Kidney capillary endothelial cell (primary cell): ENCODE results near the gene SIAE.
A peak's percentile ranks its signal among the peaks of the same experiment; 100 is the strongest.
"Not testable (repeated sequence)": the region's sequence is repeated elsewhere in the genome, so short reads cannot be mapped to it uniquely, and the experiment has no call there.

ENCODE experiments used
- DNase-seq: peaks from one replicate; pipeline ENCODE4 v3.0.0-alpha.2; 2018; ENCODE audit warnings: low spot score

SIAE gene

DNA sequence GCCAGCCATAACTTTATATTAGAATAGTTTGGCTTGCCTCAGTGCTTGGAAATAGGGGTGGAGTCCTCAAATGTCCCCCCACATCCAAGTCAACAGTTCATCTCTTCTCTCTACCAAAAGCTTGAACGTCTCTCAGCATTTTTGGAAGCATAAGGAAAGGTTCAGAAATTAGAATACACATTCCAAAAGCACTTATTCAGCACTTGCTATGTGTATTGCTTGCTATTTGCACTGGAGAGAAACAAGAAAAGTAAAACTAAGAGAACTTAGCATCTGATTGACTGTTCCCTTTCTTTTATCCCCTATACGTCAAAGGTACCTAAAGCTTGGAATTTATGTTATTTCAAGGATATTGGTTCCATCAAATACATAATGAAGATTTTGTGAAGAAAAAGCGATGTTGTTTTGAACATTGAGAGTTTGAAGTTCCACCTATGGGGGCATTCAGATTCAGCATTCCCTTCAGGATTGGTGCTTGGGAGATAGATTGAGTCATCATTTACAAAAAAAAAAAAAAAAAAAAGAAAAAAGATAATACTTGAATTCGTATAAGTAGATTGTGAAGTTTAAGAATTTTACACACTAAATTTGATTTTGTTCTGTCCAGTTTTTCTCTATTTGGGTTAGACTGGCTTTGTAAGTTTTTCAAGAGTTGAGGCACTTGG lies 49.5 kb downstream of the SIAE start:
- DNase-seq, result no peak

DNA sequence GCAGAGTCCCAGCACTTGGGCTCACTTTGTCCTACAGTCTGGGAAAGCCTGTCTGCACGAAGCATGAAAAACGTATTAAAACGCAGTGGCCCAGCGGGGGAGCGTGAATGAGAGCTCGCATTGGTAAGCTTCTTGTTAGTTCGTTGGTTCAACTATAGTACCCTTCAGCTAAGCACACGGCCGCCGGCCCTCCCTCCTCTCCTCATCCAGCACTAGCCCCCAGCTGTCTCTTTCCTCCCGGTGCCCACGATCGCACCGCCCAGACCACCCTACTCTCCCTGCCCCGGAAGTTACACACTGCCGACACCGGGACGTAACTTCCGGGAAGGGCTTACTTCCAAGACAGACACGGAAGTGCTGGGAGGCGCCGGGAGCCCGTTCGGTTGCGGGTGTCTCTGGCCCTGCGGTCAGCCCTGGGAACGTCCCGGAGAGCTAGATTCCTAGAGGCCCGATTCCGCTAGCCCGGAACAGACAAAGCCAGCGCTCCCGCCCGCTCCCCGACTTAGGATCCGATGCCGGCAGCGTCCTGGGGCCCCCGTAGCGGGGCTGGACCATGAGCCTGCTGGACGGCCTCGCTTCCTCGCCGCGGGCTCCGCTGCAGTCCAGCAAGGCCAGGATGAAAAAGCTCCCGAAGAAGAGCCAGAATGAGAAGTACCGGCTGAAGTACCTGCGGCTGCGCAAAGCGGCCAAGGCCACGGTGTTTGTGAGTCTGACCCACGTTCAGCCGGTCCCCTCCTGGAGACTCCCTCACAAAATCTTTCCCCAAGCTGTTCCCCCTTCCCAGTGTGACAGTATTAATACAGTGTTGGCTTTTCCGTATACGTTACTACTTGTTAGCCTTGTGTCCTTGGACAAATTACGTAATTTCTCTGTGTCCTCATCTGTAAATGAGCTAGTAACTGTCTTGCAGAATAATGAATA lies 50.7 kb downstream of the SIAE start, which contains the start of gene TBRG1:
Gene TBRG1 (plus strand): TSS at position 334 of the 921 bp plus-strand sequence. CDS start 220 bp downstream, at position 554.
- peak; percentile 86 for DNase-seq

DNA sequence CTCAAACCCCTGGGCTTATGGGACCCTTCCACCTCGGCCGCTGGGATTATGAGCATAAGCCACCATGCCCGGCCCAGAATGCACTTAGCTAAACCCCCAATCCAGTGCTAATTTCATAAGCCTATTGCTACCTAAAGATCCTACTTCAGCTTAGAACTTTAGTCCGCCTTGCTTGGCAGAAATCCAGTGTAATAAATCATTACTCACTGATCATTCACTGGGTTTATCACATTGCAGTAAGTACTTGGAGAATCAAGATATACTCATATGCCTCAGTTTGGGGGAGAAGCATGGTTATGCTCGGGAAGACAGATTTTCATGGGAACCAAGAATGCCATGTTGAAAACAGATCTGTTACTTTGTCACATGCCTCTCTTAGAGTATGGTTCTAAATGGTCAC lies 54.7 kb downstream of the SIAE start:
- DNase-seq, result no peak

DNA sequence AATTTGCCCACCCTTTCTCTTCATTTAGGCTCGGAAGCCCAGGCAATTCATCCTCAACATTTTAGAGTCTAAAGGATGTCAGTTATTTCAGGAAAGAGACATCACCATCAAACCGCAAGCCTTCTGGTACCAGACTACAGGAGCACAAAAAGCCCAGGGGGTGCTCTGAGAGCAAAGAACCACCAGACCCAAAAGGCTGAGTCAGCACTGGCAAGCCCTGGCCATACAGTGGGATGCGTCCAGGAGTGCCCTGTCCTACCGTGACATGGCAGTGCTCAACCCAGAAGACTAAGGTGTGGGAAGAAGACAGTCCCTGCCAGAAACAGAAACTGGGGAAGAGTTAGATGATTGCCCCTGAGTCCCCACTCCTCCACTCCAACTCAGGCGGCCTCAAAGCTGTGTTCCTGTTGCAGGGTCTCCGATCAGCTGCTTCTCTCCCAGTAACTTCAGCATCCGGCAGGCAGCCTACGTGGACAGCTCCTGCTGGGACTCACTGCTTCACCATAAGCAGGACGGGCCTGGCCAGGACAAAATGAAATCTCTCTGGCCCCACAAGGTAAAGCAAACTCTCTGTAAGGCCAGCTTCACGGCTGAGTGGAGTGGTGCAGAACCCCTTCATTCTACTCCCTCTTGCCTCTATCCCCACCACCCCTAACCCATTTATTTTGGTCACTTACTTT lies 60.8 kb downstream of the SIAE start:
- DNase-seq, result no peak

DNA sequence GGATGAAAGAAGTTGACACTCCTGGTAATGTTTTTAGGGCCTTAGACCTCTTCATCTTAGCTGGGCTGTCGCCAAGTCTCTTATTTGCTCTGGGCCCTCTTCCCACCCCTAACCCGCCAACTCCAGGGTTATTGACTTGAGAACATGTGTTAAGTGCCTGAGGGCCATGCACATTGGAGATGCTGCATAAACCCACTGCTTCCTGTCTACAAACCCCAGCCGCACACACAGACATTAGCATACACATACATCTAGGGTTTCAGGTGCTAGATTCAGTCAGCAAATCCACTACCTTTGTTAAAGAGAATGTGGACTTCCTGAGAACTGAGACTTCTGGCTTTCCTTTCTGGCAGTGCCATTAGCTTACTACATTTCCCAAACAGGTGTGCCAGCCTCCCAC lies 61.5 kb downstream of the SIAE start:
- no peak for DNase-seq

DNA sequence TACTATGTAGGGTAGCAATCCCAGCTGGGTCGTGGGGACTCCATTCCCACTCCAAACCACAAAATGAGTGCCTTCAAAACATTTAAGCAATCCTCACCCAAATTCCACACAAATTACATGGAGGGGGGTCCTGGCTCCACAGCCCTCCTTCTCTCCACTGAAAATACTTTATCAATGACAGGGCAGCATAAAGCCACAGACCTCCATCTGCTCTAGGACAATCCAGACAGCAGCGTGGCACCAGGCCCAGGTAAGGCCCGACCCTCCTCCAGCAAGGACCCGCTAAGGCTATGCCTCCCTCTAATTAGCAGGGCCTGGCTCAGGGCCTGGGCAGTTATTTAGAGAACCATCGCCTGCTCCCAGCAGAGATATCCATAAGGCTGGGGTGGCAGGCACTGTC lies 62.5 kb downstream of the SIAE start, which contains the start of gene PANX3:
Gene PANX3 (plus strand): TSS at position 365 of the 400 bp plus-strand sequence. CDS start 129 bp downstream, outside the sequence.
- no peak for DNase-seq

DNA sequence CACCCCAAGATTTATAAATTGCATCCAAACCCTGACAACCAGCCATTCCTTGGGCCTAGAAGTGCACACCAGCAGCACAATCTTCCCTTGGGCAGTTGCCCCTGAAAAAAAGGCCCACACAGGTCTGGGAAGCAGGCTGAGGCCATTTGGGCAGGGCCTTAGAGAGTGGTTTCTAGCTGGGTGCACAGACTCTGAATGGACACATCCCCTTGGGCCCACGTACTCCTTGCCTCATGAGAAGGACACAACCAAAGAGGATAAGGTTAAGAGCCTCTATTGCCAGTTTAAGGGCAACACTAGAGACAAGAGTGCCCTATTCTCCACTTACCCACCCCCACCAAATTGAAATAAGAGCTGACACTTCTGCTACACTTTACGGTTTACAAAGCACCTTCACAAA lies 63.2 kb downstream of the SIAE start:
- no peak for DNase-seq

DNA sequence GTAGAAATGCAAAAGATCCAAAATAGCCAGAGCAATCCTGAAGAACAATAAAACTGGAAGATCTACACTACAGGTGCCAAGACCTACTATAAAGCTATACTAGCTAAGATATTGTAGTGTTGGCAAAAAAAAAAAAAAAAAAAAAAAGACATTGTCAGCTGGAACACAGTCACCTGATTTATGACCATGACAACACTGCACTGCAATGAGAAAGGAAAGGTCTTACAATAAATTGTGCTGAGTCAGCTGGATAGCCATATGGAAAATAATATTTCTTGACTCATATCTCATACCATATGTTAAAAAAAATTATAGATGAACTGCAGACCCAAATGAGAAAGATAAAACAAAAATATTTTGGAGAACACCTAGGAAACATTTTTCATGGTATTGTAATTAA lies 65.4 kb downstream of the SIAE start:
- DNase-seq, result no peak

DNA sequence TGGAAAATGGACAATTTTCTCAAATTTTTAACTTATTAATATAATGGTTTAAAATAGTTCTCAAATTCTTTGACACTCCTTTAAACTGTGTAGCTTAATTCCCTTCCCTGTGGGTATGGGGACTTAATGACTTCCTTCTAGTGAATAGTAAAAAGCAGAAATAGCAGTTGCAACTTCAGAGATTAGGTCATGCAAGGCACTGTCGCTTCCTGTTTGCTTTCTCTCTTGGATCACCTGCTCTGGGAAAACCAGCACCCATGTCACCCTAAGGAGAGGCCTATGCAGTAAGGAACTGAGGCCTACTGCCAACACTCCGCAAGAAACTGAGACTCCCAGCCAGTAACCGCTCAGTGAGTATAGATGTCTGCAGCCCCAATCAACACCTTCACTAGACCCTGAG lies 67.8 kb downstream of the SIAE start:
- no peak for DNase-seq

DNA sequence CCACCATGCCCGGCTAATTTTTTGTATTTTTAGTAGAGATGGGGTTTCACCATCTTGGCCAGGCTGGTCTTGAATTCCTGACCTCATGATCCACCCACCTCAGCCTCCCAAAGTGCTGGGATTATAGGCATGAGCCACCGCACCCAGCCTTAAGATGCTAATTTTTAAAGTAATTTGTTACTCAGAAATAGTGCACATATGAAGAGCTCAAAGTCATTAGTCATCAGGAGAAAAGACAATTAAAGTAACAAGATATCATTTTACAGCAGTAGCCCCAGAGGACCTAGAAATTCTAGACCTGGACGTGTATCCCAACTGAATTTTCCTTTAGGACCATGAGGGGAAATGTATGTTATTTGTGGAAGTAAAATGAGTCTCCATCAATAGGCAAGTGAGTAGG lies 70.8 kb downstream of the SIAE start:
- DNase-seq, result not testable (repeated sequence)

DNA sequence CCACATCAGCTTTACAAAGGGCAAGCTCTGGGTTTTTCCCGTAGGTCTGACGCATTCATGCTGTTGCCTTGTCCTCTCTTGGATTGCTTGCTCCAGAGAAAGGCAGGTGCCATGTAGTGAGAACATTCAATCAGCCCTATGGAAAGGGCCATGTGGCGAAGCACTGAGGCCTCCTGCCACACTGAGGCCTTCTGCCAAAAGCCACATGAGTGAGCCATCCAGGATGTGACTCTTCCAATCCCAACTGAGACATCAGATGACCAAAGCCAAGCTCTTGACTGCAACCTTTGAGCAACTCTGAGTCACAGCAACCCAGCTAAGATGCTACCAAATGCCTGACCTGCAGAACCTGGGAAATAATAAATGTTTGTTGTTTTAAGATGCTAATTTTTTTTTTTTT lies 71.3 kb downstream of the SIAE start:
- peak; percentile 50 for DNase-seq

DNA sequence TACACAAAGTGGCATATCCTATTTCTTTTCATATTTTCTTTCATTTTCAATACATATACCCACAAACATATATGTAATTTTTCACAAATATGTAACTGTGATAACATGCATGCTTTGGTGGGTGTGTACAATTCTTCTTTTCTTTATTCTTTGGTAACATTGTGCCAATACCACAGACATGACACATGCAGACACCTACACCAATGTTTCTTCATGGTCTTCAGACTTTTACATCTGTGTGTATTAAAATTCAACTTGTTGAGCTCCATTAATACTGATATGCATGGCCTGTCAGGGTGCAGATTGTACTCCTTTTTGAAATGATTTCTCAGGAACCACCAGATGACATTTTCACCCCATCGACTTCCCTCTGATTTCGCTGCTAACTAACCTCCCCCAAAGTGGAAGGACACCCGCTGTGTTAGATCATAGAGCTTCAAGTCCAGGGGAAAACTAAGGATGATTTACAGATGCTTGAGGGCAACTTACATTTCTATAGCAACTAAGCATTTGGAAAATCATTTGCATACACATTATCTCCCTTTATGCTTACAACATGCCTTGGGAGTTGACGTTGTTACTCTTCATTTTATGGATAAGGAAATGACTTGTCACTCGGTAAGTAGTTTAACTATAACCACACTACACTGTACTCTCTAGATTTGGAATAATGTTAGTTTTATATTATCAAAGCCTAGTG lies 72.8 kb downstream of the SIAE start:
- DNase-seq, result no peak

DNA sequence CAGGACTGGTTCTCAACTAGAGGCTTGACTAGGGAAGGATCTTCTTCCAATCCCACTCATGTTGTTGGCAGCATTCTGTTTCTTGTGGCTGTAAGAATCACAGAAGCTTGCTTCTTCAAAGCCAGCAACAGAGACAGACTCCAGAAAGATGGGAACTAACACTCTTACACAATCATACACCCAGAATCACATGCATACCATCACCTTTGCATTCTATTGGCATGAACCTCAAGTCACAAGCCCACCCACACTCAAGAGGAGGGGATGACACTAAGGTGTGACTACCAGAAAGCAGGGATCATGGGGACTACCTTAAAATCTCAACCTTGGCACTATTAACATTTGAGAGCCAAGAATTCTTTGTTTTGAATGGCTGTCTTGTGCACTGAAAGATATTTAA lies 75.9 kb downstream of the SIAE start:
- no peak for DNase-seq

DNA sequence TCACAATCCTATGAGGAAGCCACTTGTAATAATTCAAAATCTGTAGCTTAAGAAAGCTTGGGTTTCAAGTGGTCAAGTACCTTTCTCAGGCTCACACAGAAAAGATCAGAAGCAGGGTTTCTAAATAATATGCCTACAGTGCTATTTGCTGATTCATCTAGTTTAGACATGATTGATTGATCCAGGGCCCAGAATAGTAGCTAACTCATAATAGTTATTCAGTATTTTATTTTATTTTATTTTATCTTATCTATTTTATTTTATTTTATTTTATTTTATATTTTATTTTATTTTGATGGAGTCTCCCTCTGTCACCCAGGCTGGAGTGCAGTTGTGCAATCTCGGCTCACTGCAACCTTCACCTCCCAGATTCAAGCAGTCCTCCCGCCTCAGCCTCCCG lies 78.2 kb downstream of the SIAE start:
- DNase-seq, result no peak

DNA sequence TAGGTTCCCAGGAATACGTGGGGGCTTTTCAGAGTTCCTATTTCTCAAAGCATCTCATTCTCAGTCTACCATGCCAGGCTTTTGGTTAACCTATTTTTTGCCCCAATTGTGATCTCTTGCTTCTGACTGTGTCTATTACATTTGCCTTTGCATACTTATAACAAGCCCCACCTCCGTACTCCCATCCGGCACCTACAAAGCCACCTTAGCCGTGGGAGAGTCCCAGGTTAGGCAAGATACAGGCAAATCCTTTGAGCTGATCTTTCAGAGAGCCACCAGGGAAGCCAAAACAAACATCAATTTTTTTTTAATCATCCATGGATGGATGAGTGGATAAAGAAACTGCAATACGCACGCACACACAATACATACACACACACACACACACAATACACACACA lies 80.9 kb downstream of the SIAE start:
- no peak for DNase-seq

DNA sequence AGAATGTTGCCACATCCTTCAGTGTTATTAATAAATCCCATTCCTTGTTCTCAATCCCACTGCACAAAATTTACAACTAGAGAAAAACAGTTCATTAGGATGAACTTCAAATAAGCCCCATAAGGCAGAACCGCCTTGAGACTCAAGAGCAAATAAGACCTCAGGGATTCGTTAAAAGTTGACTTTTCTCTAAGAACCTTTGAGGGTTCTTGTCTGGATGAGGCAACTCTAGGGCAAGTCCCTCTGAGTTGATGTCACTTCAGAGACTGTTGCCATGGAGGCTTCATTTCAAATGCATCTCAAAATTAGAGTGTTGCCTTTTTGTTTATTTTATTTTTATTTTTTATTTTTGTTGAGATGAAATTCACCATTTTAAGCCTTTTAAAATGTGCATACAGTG lies 82.1 kb downstream of the SIAE start:
- DNase-seq, result no peak

DNA sequence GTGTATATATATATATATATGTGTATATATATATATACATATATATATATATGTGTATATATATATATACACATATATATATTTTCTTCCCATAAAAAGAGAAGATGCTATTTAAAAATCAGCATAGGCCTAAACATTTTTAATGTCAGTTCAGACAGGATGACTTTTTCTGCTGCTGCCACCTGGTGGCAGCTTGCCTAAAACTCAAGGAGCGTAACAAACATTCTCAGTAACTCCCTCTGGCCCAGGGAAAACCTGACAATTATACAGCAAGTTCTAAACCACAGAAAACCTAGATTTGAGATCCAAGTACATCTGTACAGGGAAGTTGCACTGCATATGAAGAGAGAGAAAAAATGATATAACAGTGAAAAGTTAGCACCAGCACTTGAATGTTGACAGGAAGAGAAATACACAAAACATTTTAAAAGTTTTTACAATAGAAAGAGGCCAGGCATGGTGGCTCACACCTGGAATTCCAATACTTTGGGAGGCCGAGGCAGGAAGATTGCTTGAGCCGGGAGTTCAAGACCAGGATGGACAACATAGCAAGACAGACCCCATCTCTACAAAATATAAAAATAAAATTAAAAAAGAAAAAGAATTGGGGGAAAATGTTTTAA lies 87.2 kb downstream of the SIAE start:
- peak; percentile 58 for DNase-seq

DNA sequence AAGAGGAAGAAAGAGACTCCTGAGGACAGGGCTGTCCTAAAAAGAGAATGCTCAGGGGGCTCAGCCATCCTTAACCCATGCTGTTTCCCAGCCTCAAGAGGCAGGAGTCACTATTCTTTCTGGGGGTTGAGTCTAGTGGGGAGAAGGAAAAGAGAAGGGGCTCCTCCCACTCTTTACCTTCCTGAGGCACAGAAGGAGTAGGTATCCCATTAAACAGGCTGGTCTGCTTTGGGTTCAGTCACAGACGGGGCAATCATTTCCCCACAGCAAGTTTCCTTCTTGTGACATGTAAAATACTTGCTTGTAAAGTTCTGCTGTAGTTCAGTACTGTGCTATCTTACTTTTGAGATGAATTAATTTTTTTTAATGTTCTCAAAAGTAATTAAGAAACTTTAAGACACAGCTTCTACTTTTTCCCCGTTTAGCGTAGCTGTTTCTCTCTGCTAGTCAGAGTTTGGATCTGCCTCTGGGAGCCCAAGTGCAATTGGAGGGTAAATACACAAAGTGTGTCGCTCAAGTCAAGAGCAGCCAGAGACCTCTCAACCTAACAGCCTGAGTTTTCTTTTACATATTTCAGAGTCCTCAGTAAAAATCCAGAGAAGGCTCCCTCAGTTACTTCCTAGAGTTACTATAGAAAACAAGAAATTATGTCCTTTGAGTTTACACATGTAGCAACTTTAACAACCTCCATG lies 88.7 kb downstream of the SIAE start:
- DNase-seq, result no peak

DNA sequence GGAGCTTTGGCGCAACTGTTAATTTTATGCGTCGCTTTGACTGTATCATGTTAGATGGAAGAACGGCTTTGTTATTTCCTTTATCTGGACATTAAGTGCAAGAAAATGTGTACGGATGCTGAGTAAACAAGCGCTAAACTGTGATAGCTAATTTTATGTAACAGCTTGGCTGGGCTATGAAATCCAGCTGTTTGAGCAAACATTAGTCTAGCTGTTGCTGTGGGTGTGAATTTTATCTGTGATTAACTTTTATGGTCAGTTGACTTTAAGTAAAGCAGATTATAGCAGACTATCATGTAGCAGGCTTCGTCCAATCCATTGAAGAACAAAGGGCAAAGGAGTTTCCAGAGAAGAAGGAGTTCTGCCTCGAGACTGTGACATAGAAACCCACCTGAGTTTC lies 89.8 kb downstream of the SIAE start:
- no peak for DNase-seq
